ENCODE results near the gene CNOT3.

DNA sequence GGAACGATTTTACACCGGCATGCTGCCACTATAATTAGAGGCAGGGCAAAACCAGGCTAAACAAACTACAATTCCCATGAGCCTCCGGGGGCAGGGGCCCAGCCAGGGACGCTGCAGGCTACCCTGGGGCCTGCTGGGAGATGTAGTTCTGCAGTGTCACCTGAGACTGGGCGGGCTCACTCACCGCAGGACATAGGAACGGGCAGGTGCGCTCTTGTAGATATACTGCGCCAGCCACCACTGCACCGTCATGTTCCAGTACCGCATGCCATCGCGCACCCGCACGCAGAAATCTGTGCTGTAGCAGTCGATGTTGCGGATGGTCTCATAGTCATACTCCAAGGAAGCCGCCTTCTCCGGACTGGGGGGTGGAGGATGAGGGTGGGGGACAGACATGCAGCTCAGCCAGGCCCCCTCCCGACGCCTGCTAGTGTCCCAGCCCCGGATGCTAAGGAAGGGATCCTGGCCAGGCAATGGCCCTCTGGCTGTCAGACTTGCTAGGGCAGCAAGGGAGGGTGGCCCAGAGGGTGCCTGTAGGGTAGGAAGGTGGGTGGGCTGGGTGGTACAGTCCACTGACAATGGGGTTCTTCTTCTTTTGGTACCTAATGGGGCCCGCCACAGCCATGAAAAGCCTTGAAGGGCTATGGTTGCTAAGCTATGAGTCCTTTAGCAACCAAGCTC is 41.2 kb downstream of the CNOT3 start:
- no peak for TF ChIP-seq RARB (CRISPR knock-in tag; IDR thresholded peaks at IDR 0.05)
- no peak for TF ChIP-seq ISL1 (CRISPR knock-in tag; IDR thresholded peaks at IDR 0.05)
- no peak for TF ChIP-seq ZC3H10 (CRISPR knock-in tag; IDR thresholded peaks at IDR 0.05)
- TF ChIP-seq SNAI2 (CRISPR knock-in tag; IDR thresholded peaks at IDR 0.05): no peak
- TF ChIP-seq, protein P1, sequence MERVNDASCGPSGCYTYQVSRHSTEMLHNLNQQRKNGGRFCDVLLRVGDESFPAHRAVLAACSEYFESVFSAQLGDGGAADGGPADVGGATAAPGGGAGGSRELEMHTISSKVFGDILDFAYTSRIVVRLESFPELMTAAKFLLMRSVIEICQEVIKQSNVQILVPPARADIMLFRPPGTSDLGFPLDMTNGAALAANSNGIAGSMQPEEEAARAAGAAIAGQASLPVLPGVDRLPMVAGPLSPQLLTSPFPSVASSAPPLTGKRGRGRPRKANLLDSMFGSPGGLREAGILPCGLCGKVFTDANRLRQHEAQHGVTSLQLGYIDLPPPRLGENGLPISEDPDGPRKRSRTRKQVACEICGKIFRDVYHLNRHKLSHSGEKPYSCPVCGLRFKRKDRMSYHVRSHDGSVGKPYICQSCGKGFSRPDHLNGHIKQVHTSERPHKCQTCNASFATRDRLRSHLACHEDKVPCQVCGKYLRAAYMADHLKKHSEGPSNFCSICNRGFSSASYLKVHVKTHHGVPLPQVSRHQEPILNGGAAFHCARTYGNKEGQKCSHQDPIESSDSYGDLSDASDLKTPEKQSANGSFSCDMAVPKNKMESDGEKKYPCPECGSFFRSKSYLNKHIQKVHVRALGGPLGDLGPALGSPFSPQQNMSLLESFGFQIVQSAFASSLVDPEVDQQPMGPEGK (CRISPR knock-in tag; IDR thresholded peaks at IDR 0.05; ENCODE audit: borderline replicate concordance): no peak
- TF ChIP-seq BACH2 (CRISPR knock-in tag; IDR thresholded peaks at IDR 0.05; ENCODE audit: borderline replicate concordance): no peak
- TF ChIP-seq CSDC2 (CRISPR knock-in tag; IDR thresholded peaks at IDR 0.05): no peak
- TF ChIP-seq TOX (CRISPR knock-in tag; IDR thresholded peaks at IDR 0.05; ENCODE audit: borderline replicate concordance): no peak
- TF ChIP-seq POU6F1 (CRISPR knock-in tag; IDR thresholded peaks at IDR 0.05; ENCODE audit: borderline replicate concordance, low read depth): no peak

All from SK-N-SH treated with all-trans-retinoic acid at 6 μM for 48 hours (cell line).